ENCODE measurements around the gene PRSS27.

Gene PRSS27

DNA sequence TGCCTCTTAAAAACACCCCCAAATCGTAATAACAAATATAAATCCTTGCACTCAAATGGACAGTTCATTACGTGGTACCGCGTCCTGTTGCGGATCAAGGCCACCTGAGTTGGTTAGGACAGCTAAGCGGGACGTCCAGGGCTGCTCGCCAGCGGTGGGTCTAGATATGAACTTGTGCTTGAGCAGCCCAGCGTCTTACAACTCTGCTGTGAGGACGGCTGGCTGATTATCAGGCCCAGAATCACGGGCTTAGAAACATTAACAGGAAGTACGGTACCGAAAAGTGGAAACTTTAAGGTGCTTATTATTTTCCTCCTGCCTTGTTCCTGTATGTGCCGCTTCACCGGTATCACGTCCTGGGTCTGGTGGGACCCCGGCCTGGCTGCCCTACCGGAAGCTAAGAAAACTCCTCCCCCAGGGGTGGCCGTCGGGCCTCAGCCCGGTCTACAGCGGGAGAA, 31.6 kb upstream of the PRSS27 start:
- DNase-seq (ENCODE audit: low read depth) = peak; percentile 23

DNA sequence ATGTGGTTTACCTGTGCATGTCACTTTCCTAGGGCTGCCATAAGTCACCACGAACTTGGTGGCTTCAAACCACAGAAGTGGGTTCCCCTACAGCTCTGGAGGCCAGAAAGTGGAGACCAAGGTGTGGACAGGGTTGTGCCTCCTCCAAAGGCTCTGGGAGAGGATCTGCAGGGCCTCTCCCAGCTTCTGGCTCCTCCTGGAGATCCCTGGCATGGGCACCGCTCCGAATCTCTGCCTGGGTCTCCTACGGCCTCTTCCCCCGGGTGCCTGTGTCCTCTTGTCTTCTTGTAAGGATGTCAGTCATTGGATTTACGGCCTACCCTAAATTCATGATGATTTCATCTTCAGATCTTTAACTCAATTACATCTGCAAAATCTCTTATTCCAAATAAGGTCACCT, 29.9 kb upstream of the PRSS27 start:
- no peak for DNase-seq (ENCODE audit: low read depth)

DNA sequence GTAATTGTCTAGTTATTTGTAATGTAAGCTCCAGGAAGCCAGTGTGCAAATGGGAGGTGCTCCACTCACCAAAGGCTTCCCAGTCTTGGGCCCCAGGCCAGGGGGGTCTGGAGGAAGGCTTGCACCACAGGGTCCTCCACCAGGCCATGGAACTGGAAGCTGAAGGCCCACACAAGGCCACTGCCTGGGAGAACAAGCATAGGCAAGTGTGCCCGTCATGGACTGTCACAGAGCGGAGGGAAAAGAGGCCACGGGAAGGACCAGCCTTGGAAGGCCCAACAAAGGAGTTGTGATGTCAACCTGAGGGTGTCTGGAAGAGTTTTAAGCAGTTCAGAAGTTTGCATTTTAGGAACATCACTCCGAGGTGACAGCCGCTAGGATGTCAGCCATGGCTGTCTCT, 29.5 kb upstream of the PRSS27 start:
- no peak for DNase-seq (ENCODE audit: low read depth)

DNA sequence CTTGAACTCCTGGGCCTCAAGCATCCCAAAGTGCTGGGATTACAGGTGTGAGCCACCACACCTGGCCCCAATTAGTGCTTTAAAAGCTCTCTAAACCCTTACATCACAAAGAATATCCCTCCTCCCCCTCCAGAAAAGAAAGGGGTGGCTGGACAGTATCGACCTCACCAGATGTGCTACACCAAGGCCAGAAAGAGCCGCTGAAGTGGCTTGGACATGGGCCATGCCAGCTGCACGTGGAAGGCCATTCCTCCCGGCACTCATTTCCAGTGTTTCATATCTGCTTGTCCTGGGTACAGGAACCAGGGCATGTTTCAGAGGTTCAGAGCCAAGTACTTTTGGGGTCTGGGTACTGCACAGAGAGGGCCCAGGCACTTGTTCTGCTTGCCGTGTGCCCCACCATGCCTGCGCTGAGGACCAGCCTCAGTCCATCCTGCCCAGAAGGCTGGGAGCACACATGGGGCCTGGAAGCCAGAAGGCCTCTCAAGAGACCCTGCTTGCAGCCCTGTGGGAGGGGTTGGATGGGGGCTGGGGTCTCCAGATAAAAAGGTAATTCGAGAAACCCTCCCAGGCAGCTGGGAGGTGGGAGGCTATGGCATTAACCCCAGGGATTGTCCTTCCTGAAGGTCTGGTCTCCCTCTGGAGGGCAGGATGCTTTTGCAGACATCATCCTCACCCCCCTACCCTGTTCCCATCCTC, 28.9 kb upstream of the PRSS27 start:
- no peak for DNase-seq (ENCODE audit: low read depth)

DNA sequence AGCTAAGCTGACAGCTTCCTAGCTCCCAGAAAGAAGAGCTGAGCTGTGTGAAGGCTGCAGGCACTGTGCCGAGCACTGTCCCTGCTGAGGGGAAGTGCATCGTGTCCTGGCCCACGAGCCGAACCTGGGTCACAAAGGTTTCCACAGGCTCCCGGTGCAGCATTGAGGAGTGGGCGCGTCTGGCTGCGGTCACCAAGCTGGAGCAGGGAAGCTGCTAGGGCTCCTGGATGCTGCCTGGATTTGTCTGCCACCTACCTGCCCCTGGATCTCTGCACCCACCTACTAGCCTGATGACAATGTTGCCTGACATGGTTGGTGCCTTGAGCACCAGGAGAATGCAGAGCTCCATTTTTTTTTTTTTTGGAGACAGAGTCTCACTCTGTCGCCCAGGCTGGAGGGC, 25.9 kb upstream of the PRSS27 start:
- no peak for DNase-seq (ENCODE audit: low read depth)

DNA sequence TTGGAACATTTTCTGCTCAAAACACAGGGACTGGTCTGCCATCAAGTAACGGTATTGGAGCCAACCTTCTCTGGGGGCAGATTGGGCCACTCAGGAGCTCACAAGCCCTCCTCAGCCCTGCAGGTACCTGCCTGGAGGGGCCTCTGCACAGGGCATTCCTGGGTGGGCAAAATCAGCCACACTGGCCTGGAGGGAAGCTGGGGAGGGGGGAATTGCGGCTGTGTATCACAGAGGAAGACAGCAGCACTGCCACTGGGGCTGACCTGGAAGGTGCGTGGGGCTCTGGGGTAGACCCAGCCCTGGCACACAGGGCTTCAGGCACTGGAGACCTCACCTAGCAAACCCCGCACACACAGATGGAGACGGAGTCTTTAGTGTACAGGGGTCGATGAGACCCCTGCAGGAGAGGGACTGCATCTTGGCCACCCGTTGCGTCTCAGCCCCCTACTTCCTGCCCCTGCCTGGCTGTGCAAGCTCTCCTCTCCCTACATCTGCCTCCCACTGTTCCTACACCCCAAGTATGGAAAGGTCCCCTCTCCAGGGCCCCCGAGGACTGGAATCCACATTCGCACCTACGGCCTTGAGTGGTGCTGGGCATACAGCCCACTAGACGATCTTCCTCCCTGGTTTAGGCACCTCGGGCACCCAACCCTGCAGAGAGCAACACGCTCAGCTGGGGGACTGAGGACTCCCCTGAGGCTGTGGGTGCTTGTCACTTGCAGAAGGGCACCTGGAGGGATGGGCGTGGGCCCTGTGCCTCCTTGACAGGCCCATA, 25.3 kb upstream of the PRSS27 start:
- DNase-seq (ENCODE audit: low read depth) = no peak

DNA sequence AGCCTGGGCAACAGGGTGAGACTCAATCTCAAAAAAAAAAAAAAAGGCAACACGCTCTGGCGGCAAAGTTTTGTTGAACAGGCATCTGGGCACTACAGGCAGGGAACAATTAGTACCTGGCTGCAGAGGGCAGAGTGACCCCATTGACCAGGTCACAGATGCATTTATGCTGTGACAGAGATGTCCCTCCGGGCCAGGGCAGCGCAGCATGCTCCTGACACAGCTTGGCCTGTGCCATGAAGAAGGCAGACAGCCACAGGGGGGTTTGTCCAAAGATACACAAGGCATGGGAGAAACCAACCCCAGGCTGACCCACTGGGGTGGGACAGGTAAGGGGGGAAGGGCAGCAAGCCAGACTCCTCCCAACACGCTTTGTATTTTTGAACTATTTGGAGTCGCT, 24.7 kb upstream of the PRSS27 start:
- DNase-seq (ENCODE audit: low read depth) = no peak

DNA sequence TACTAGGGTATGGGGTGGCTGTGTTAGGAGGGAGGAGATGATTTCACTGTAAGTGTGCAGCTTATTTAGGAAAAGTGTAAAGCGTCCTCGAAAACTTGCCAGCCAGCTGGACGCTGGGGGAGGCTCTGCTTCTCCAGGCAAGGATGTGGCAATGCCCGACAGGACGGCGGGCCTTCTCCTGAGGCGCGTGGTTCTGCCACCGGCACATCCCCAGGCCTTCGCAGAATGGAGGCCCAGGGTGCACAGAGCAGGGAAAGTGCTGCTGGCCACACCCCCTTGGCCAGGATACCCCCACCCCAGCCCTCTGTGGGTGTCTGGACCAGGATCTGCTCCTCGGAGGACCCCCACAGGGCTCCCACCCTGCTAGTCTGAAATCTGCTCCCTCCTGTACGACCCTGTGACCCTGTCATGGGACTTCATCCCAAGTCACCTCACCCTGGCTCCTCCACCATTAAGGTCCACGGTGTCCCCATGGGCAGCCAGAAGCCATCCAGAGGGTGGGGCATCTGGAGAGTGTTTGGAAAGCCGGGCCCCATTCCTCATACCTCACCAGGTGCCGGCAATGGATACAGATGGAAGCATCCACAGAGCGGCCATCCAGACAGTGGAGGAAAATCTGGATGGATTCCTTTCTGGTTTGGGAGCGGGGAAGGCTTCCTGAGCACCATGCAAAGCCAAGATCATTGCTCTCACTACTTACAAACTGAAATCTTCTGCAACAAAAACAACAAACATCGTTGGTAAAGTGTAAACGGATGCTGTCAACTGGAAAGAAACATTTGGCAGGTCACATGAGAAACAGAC, 23.2 kb upstream of the PRSS27 start:
- no peak for DNase-seq (ENCODE audit: low read depth)

DNA sequence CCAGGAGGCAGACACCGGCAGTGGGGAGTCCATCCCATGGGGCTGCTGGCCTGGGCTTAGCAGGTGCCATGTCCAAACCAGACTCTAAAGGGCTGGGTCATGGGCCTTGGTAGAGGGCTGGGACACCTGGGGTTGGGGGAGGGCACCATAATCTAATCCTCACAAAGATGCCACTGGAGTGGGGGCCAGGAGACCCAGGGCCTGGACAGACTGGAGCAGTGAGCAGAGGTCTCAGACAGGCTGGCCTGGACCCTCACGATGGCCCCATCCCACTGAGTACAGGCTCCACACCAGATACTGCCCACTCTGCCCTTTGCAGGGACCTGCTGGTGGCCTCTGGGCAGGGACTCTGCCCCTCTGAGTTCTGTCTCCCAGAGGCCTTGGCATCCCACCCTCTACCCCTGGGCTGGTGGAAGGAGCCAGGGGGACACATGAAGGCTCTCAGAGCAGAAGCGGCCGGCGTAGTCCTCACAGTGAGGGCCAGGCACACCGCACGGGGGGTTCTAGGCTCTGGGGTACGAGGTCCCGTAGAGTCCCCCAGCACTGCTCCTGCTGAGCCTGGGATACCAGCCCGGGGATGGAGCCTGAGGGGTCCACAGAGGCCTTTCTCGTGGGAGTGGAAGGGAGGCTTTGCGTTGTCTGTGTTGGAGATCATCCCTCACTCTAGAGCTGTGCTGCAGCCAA, 22.4 kb upstream of the PRSS27 start:
- no peak for DNase-seq (ENCODE audit: low read depth)

DNA sequence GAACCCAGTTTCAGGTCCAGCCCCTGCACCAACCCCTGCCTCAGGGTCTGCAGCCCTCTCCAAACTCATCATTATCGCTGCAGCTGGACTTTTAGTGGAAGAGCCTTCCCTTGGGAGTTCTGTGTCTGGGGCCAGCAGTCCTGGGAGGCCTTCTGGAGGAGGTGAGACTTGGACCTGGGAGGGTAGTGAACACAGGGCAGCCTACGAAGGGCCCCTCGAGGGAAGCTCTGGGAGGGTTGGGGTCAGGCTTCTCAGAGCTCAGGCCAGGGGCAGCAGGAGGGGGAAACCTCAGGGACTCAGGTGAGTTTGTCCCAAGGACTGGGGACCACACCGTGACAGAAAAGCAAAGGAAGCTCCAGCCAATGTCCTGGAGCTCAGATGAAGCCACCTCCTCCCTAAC, 21.1 kb upstream of the PRSS27 start:
- no peak for DNase-seq (ENCODE audit: low read depth)

DNA sequence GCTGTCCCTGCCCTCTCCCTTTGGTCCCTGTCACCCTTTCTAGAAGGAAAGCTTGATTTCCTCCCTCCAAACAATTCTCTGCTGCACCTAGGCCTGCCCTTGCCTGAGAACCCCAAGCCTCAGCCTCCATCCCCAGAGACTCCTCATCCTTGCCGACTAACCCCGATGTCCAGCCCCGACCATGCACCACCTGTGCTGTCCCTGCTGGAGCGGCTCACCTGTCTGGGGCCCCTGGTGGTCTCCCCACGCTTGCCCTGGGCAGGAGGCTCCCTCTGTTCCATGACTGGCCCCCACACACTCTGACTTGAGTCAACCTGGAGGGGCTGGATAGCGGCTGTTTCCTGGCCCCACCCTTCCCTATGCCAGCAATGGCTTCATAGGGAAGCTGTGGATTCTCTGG, 20.5 kb upstream of the PRSS27 start:
- no peak for DNase-seq (ENCODE audit: low read depth)

DNA sequence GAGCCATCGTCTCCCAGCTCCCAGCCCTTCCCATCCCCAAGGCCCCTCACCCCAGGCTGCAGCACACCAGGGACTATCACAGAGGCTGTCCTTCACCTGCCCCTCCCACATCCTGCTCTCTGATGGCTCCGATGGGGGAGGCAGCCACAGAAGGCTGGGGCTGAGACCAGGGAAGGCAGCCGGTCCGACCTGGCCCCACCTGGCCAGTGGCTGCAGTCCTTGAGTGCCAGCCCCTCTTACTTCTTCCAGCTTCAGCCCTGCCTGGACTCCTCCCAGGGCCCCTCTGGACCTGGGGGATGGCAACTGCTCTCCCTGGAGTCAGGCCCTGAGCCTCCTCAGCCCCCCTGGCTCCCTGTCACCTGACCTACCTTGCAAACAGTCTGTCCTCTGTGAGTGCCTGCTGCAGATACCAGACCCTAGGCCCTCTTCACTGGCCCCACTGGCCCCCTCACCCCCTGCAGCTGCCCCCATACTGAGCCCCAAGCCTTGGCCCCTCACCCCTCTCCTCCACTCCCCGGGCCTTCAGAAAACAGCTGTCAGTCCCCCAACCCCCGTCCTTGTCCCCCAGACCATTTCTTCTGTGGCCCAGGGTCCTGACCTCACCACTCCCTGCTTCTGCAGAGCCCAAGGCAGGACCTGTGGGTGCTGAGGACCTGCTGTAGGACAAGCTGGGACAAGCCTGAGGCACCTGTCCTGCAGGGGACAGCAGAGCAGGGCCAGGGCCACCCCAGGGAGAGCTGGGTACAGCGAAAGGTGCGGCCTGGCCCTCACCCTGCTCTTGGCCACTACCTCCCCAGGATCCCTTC, 19.8 kb upstream of the PRSS27 start:
- DNase-seq (ENCODE audit: low read depth) = no peak

DNA sequence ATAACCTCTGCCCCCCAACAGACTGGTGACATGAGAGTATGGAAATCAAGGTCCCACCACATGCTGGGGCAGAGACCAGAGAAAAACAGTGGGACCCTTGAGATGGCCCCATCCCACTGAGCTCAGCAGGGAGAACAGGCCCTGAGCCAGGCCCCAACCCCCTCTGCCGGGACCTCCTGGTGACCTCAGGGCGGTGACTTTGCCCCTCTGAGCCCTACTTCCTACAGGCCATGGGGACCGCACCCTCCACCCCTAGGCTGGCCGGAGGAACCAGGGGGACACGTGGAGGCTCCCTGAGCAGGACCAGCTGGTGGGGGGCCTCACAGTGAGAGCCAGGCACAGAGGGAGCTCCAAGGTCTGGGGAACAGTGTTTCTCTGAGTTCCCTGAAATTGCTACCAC, 18.6 kb upstream of the PRSS27 start:
- no peak for DNase-seq (ENCODE audit: low read depth)

DNA sequence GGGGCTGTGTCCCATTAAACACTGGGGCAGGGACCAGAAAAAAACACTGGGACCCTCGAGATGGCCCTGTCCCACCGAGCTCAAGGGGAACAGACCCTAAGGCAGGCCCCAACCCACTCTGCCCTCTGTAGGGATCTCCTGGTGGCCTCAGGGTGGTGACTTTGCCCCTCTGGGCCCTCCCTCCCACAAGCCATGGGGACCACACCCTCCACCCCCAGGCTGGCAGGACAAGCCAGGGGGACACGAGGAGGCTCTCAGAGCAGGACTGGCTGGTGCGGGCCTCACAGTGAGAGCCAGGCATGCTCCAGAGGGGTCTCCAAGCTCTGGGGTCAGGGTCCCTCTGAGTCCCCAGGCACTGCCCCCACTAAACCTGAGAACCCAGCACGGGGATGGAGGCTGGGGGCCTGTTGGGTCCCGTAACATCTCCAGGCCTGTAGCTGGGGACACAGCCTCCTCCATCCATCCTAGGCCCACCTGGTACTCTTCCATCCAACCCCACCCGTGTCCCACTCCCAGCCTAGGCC, 17.9 kb upstream of the PRSS27 start:
- DNase-seq (ENCODE audit: low read depth) = no peak

DNA sequence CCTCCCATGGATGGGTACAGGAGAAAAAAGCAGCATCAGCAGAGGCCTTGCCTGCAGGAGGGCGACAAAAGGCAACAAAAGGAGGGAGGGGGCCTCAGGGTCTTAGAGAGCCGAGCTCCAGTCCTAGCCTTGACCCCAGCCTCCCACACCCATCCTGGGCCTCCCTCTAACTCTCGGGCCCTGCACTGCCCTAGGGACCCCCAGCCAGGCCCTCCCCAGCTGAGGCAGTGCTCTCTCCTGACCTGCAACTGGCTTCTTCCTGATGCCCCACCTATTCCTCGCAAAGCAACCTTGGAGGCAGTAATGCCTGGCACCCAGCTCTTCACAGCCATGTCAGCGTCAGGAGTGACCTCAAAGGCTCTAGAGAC, 17.2 kb upstream of the PRSS27 start:
- no peak for DNase-seq (ENCODE audit: low read depth)

DNA sequence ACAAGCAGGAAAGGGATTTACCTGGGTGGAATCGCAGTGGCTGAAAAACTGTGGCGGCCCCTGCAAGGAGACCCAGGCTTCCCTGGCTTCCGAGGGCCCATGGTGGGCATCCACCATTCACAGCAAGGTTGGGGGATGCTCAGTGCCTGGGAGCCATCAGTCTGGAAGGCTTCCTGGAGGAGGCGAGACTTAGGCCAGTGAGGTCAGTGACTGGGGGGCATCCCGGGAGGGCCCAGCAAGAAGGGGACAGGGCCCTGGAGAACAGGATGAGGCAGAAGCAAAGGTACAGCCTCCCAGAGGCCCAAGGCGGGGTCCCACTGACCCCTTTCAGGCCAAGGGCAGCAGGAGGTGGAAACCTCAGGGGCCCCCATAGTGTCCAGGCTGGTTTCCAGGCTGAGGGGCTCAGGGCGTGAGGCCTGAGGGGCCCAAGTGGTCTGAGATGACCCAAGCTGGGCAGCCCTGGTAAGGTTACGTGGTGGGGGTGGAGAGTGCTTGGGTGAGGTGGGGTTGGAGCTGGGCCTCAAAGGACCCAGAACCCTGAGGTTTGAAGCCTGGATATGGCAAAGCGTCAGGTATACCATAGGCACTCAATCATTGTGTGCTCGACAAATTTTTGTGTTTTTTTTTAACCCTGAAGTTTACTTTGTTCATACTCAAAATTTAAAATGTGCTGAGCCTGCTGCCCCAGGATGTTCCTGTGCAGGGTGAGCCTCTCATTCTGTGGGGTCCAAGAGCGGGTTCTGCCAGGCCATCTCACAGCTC, 16.6 kb upstream of the PRSS27 start:
- DNase-seq (ENCODE audit: low read depth) = no peak

DNA sequence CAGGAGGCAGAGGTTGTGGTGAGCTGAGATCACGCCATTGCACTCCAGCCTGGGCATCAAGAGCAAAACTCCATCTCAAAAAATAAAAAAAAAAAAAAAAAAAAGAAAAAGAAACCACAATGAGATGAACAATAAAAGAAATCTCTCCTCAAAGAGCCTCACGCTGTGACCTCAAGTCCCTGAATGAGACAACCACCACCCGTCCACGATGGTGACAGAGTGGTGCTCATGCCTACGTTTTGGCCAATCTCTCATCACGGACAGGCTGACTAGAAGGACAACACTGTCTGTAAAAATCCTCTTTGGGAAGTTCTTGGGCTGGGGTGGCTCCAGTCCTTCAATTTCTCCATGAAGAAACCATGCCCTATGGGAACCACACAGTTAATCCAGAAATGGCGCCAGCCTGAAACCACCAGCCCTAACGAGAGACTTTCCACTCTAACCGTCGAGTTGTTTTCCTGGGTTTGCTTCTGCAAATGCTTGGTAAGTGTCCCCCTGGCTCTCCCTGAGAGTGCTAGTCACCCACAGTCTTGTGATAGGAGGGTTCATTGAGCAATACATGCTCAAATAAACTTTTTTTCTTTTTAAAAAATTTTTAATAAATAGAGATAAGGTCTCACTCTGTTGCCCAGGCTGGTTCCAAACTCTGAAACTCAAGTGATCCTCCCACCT, 15.0 kb upstream of the PRSS27 start:
- no peak for DNase-seq (ENCODE audit: low read depth)

DNA sequence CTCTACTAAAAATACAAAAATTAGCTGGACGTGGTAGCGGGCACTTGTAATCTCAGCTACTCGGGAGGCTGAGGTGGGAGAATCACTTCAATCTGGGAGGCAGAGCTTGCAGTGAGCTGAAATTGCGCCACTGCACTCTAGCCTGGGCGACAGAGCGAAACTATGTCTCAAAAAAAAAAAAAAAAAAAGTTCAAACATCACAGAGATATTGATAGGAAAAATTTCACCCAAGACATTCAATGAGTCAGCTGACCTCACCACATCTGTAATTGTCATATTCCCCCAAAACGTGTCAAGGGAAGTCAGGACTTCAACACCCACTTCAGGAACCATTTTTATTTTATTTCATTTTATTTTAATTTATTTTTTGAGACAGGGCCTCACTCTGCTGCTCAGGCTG, 8.0 kb upstream of the PRSS27 start:
- DNase-seq (ENCODE audit: low read depth) = no peak

DNA sequence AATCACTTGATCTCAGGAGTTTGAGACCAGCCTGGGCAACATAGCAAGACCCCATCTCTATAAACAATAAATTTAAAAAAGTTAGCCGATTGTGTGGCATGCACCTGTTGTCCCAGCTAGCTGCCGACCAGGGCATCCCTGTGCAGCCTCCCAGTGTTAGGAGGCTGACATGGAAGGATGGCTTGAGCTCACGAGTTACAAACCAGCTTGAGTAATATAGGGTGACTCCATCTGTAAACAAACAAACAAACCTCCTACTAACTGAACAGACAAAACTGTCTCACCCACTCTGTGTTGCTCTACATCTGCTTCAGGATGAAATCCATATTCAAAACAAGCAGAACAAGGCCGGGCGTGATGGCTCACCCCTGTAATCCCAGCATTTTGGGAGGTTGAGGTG, 6.9 kb upstream of the PRSS27 start:
- no peak for DNase-seq (ENCODE audit: low read depth)

DNA sequence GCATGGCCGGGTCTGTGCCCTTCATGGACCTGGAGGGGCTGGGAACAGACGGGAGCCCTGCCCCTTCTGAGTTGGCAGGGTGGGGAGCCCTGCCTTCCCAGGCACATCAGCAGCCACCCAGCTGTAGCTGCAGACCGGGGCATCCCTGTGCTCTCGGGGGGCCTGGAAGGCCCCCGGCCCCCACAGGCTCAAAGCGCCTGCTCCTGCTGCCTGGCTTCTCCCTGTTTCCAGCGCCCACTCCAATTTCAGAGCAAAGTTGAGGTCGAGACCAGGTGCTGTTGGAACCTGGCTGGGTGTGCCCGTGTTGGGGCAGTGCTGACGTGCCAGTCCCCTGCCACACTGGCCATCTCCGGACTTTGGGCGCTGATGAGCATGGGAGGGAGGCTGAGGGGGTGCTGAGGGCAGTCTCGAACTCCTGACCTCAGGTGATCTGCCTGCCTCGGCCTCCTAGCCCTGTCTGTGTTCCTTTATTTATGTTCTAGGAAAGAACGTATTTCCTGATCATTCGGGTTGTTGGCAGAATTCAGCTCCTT, 4.9 kb upstream of the PRSS27 start:
- no peak for DNase-seq (ENCODE audit: low read depth)

Measured in ELR (cell line).